GM18499 (cell line): ENCODE data around the gene DNAH11.

Source experiments
- ATAC-seq: cut with Tn5 transposase; IDR thresholded peaks from one replicate; pipeline ENCODE4 v1.9.1; 2021; ENCODE audit warnings: moderate number of reproducible peaks; ENCODE audit not compliant: insufficient read depth, unreplicated experiment

Gene DNAH11

DNA sequence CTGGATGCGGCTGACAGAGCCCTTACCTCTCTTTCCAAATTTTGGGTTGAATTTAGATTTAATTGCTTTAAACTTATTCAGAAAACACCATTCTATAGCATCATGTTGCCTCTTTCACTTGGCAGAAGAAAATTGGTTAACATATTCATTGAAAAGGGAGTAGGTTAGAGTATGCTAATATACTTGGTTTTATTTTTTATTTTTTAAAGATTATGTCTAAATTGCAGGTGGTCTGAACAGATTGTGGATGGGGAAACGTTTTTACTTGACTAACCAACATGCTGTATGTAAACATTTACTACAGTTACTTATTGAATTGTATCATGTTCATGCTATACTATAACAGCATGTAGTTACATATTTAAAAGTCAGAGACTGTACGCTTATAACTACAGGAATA lies 65.6 kb downstream of the DNAH11 start:
- ATAC-seq = no peak

DNA sequence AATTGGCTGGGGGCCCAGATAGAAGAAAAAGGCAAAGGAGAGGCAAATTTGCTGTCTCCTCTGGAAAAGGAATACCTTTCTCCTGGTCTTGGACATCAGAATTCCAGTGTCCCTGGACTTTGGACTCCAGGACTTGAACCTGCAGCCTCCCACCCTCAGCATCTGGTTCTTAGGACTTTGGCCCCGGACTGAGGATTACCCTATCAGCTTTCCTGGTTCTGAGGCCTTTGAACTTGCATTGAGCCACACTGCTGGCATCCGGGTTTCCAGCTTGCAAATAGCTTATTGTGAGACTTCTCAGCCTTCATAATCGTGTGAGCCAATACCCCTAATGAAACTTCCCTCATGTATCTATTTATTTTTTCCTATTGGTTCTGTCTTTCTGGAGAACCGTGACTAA lies 68.3 kb downstream of the DNAH11 start:
- no peak for ATAC-seq

DNA sequence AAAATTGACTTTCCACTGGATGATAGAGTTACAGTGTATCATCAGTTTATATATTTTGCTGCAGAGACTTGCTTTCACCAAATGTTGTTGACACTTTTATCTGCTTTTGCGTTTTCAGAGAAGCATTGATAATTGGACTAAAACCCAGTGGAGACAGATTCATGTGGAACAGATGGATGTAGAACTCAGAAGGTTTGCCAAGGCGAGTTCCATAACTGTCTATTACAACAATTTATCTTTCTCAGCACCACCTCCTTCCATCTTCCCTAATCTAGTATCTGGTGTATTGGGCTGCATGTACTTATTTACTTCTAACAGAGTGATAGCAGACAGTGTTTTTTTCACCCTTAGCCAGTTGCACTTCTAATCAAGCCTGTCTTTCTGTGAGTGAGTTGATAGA lies 73.3 kb downstream of the DNAH11 start:
- ATAC-seq = no peak

DNA sequence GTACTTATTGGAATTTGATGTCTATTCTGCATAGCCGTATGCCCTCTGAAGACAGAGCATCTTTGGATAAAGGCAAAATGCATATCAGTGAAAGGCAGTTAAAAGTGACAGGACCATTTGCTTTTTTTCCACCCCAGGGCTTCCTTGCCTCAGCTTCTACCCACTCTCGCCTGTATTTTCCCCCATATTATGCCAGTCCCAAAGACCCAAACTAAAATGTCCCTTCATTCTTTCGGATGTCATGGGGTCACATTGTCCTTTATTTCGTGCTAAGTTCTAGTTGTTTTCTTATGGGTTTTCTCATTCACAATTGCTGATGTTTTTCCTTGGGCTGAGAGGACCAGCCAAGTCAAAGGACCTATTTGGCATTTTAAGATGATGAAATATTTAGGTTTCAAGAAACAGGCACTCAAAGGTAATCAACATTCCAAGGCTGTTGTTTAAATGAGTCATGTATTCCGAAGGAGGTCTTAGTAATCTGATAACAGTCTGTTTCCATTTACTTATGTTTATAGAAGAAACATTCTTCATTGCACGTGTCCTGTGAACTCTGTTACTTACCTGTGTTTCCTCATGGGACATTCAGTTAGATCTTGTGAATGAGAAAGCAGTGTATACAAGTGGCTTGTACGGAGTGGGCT lies 74.1 kb downstream of the DNAH11 start:
- ATAC-seq = no peak

DNA sequence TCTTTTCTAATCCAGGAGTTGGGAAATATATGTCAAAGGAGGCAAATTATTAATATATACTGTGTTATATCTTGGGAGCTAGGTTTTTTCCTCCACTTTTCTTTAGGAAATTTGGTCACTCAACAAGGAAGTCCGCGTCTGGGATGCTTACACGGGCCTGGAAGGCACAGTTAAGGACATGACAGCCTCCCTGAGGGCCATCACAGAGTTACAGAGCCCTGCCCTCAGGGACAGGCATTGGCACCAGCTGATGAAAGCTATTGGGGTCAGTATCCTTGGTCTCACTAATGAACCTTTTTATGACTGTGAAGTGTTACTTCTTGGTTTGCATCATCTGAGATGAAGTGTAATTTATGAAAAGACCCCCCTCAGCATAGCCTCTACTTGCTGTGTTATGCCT lies 74.7 kb downstream of the DNAH11 start:
- ATAC-seq = no peak

DNA sequence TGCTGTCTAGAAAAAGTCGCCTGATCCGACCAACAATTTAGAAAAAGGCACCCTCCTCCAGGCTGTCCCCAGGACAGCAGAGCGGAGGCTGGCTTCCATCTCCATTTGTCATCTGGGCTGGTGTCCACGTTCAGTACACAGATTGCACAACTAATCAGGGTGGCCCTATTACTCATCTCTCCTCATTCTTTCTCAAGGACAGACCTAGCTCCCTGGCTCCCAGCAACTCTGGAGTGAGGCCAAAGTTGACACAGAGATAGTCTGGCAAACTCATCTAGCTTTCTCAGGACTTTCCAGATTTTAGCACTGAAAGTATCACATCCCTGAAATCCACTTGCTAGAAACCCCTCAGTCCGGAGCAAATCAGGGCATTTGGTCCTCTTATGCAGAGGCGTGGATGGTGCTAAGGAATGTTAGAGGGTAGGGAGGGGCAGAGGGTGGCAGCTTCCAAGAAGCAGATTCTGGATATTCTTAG lies 75.1 kb downstream of the DNAH11 start:
- no peak for ATAC-seq

DNA sequence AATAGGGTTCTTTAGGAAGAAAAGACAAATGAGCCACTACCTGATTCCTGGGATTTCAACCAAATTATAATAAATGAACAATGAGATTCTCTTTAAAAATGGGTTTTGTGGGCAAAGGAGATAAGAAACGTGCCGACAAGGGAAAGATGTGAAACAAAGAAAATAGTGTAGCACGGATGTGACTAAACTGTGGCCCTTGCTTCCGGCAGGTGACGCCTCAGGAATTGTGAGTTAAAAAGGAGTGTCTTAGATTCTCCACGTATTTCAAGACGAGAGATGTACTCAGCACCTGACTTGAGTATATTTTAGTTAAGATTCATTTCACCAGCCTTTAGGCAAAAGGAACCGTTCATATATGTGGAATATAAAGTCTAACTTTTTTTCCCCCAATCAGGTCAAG lies 75.9 kb downstream of the DNAH11 start:
- ATAC-seq = no peak

DNA sequence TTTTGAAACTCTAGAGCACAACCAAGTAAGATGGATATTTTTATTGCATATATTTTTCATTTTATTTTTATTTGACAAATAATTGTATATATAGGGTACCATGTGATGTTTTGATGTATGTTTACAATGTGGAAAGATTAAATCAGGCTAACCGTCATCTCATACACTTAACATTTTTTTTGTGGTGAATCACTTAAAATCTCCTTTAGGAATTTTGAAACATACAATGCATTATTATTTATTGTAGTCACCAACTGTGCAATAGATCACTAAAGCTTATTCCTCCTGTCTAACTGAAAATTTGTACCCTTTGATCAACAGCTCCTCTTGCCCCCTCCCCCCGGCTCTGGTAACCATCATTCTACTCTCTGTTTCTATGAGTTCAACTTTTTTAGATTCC lies 77.2 kb downstream of the DNAH11 start:
- ATAC-seq = no peak

DNA sequence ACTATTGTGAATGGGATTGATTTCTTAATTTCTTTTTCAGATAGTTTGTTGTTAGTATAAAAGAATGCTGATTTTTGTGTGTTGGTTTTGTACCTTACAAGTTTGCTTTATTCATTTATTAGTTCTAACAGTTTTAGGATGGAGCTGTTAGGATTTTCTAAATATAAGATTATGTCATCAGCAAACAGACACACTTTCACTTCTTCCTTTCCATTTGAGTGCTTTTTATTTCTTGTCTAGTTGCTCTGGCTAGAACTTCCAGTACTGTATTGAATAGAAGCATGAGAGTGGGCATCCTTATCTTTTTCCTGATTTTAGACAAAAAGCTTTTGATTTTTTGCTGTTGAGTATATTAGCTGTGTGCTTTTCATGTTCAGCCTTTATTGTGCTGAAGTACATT lies 81.5 kb downstream of the DNAH11 start:
- no peak for ATAC-seq

DNA sequence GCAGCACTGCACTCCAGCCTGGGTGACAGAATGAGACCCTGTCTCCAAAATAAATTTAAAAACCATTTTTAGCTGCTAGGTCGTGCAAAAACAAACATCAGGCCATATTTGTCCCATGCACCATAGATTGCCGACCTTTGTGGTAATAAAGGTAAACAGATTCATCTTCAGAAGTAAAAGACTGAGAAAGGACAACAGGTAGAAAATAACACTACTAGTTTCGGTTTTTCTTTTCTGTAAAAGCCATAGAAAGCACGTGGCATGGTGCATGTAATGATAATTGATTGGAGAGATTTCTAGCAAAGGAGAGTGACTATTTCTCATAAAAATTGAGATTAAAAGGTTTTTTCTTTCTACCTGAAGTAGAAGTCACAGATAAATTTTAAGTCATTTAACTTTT lies 93.9 kb downstream of the DNAH11 start:
- no peak for ATAC-seq

DNA sequence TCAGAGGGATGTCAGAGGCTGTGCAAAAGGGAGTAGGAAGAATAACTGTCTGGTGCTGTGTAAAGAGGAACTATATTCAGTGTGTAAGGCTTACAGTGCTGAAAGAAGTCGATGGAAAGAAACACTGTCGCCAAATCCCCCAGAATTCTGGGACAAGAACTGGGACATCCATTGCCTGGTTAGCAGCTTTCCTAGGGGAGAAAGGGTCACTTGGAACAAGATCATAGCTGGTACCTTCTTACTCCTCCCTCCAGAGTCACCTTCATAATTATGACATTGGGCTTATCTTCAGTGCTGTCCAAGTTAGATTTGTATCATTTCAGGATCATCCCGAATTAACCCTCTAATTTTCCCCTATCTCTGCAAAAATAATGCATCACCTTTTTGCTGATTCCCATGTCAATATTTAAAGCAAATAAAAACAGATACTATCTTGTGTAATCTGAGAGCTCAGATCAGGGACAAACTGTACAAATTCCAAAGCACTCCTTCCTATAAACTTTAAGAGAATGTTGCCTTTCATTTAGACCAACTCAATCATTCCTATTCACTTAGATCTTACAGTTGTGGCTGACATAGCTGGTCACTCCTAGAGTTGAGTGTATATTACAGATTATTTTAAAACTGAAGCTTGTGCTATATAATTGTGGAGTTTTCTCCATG lies 96.5 kb downstream of the DNAH11 start:
- ATAC-seq = no peak

DNA sequence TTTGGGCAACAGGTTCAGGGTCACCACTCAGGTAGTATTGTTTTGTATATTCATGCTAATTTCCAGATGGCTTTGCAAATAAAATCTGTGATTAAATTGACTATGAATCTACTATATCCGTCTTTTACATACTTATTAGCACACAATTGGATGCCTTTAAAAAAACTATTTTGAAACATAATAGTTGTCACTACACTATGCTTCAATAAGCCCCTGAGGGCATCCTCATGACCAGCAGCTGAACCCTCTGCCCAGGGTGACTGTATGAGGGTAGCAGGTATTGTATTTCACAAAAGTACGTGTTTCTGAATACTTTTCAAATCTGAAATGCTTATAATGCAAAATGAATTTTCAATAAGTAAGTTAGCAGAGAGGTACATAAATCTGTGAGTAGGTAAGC lies 97.3 kb downstream of the DNAH11 start:
- ATAC-seq = no peak

DNA sequence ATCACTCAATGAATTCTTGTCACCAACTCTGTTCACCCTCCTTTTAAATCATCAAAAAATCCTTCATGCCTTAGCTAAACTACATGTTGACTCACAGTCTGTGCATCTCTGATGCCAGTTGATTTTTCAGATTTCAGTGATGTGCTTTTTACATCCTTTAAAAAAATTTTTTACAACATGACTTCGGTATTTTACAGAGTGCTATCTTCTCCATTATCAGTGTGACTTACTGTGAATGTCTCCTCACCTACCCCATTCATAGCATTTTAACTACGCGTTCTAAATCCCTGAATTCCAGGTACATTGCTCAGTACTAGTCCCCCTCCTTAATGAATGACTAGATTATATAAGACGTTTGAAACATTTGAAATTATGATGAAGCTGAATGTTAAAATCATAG lies 98.7 kb downstream of the DNAH11 start:
- ATAC-seq = no peak

DNA sequence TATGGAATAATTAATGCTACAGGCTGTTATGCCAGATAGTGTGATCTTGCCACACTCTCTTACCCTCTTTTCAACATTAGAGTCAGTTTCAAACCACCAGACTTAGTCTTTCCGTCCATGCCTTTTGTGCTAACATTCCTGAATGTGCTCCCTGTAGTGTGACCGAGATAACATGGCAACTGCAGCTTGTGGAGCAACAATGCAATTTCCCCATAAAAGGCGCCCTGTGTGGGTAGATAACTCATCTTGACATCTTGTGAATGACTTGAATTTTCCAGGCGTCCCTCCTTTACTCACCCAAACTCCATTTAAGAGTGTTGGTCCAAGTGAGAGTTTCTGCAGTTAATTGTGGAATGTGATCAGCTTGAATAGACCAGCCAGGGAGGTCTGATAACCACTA lies 99.6 kb downstream of the DNAH11 start:
- ATAC-seq = no peak

DNA sequence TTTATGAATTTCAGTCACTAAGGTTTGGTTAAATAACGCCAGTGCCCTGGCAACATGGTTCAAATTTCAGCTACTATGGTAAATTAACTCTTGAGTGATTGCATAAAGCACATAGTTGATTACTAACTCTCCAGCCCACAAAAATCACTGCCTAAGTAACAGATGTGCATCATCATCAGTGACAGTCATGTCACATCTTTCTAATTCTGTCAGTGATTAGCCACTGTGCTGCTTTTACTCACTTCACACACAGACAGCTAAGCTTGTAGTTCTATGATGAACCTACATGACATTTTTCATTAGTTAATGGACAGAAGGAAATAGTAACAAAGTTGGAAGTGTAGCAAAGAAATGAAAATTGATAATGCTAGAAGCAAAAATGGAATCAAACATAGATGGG lies 108.9 kb downstream of the DNAH11 start:
- ATAC-seq = no peak

DNA sequence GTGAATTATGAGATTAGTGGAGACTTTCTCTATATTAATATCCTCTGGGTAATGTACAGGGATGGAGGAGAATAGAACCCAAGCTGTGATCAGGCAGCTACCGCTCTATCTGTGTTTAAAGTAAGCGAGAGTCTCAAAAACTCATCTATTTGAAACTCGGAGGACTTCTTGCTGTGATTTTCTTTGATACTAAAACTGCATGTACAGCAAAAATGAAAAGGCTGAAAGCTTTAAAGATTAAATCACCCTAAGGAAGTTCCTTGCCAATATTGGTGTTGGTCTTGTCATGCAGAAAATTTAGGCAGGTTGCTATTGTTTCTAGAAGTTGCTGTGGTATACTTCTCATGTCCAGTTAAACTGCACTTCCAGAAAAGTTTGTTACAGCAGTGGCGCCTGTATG lies 110.8 kb downstream of the DNAH11 start:
- no peak for ATAC-seq

DNA sequence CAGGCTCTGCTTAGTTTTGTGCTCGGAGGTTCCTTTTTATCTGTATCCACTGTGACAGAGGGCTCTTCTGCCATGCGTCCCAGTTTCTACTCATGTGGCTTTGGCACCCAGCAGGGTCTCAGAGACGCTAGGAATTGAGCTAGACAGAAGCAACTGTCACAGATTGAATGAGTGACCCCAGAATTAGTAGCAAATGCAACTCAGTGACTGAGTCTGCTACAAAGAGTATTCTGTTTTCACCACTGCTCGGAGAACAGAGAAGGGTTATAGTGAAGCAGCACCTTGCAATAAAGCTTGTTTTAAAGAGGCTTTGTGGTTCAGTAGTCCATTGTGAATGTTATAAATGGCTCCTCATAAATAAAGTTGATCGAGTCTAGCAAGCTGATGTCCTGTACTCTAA lies 113.2 kb downstream of the DNAH11 start:
- ATAC-seq = no peak

DNA sequence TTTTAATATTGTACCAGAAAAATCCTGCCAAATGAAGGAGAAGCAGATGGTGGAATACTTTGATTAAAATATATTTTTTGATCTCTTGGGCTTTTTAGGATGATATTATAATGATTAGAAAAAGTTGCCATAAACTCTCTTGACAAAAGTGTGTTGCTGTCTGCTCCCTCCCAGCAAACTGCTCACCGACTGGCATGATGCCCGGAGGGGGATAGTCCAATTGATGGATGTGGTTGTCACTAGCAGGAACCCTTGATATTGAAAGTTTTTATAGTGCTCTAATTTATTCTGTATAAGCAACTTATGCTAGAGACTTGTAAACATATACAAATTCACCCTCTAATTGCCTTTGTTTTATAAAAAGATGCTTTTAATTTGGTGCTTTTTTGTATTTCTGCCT lies 114.0 kb downstream of the DNAH11 start:
- no peak for ATAC-seq

DNA sequence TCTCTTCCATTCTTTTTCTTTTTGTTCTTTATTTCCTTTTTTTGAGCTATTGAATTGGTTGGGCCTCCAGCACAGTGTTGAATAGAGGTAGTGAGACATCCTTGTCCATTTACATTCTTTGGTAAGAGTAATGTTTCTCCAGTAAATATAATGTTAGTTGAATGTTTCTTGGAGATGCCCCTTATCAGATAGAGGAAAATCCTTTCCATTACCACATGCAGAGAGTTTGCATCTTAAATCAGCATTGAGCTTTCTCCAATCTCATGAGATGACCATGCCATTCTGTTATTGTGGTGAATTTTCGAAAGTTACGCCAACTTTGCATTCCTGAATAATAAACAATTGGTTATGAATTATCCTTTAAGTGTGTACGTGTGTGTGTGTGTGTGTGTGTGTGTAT lies 127.7 kb downstream of the DNAH11 start:
- ATAC-seq = no peak

DNA sequence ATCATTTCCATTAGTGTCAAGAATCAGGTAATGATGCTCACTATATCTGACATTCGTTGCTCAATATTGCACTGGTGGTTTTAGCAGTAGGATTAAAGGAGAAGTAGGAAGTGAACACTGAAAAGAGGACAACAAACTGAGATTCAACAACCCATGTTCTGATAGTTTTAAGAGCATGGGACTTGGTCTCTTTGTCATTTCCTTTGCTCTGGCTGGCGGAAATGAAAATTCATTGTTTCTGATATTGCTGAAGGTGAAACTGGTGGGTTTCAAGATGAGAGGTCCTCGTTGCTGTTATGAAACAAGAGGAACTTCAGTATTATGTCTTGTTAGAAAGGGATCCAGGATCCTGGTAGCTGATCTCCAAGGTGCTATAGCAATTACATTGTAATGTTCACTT lies 129.0 kb downstream of the DNAH11 start:
- ATAC-seq = peak; percentile 73

DNA sequence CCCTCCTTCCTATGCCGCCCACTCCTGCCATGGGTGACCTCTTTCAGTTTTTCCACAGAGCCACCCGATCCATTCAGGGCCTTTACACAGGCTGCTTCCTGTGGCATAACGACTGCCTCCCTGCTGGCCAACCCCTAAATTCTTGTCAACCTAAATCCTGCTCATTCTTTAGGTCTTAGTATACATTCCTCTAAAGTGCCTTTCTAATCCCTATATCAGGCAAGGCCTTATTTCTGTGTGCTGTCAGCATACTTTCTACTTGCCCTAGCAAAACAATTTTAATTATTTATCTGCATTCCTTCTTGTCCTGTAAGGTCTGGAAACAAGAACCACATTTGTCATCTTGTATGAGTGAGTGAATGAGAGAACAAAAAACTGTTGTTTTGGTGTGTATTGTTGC lies 132.4 kb downstream of the DNAH11 start:
- ATAC-seq = no peak

DNA sequence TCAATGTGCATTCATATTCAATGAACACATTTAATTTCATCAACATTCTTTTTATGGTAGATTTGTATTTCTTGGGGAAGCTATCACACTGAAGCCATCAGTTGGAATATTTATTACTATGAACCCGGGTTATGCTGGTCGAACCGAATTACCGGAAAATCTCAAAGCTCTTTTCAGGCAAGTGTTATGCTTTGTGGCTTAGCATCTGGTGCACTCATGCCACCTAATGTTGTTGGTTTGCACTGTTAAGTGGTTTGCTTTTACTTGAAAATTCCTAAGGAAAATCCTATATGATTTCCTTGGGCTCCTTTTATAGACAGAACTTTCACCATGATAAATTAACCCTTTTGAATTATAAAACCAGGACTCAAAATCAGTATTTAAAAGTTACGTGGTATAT lies 147.9 kb downstream of the DNAH11 start:
- no peak for ATAC-seq
